Non-pigmented ciliary epithelial cell (primary cell): ENCODE measurements around the gene CSF1R.

Experiments used
- DNase-seq: peaks from one replicate; pipeline ENCODE4 v3.0.0-alpha.2; 2010; ENCODE audit warnings: low read depth

The CSF1R gene

GRCh38 chr5:150120617-150121447 is 34.5 kb upstream of the CSF1R start:
- DNase-seq, result no peak

DNA sequence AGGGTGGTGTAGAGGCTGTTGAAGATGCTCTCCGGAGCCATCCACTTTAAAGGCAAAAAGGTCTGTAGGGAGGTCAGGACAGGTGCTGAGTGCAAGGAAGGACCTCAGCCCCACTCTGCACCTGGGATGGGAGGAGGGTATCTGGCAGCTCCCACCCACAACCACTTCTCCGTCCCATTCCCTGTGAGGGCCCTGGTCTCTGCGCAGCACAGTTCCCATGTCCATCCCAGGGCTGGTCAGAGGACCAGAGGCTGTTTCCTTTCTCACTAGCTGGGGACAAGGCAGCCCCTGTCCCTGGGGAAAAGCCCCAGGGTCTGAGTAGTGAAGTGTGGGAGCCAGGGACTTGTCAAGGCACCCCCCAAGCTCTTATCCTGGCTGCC is 33.7 kb upstream of the CSF1R start:
- no peak for DNase-seq

DNA sequence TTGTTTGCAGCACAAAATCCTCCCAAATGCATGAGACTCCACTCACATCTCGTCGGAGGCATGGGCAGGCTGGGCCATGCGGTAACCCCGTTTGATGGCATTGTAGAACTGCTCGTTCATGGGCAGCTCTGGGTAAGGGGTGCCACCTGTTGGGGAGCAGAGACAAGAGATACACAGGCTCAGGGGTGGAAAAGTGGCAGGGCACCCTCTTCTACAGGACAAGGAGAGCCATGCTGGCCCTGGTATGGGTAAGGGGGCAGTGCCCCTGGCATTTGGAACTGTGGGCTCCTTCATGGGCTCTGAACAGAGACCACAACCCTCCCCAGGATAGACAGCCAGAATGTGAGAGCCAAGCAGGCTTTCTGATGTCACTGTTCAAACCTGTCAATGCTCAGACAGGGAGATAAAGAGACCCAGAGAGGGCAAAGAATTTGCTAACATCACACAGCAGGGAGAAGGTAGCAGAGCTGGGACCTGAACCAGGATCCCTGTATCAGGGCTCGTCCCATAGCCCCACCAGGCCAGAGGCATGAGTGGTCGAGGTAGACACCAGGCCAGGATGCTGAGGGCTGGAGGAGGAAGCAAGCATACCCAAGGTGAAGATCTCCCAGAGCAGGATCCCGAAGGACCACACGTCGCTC is 33.2 kb upstream of the CSF1R start:
- DNase-seq, result no peak

DNA sequence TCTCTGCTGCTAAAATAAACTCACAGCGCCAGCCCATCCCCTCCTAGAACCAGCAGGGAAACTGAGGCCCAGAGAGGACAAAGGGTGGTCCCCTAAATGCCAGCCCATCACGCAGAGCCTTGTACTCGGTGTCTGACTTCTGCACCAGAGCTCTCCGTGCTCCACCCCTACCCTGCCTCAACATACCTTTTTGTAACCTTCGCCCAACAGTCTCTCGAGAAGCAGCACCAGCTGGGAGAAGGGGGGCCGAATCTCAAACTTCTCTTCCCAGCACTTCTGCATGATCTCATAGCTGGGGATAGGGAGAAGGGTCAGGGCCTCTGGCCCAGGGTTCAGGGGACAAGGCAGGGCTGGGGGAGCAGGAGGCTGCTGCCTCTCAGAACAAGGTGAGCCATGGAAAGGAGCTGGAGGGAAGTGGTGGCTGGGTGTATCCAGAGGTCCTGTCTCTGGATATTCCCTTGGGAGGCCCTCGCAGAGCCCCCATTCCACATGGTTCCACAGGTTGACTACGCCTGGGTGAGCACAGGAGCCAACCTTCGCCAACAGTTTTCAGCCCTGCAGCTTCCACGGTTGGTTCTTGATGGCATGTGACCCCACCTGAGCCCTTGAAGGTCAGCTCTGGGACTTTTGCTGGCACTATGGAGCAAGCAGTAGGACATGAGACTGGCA is 32.3 kb upstream of the CSF1R start:
- DNase-seq, result no peak

DNA sequence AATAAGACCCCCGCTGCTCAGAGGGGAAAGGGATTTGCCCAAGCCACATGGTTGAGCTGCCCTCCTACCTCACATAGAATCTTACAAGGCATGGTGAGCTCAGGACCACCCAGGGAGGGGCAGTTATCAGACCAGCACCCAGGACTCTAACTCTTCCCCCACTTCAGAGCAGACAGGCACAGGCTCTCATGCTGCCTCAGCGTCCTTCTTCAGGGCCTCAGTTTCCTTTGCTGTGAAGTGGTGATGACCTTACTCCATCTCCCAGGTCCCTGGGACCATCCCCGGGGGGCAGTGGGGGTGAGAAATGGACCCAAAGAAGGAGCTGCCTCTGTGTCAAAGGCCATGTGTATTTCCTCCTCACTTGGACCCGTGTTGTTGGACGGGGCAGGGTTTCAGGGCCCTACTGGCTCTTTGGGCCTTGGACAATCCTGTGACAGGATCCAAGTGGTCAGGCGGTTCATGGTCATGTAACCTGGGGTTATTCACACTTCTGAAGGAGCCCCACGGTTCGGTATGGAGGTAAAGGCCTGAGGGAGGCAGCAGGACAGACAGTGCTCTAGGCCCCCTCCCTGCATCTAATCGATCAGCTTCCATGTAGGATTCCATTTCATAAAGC is 31.7 kb upstream of the CSF1R start:
- no peak for DNase-seq

- no peak for DNase-seq
These were observed 30.5 kb upstream of the CSF1R start for GRCh38 chr5:150116667-150117400.

DNA sequence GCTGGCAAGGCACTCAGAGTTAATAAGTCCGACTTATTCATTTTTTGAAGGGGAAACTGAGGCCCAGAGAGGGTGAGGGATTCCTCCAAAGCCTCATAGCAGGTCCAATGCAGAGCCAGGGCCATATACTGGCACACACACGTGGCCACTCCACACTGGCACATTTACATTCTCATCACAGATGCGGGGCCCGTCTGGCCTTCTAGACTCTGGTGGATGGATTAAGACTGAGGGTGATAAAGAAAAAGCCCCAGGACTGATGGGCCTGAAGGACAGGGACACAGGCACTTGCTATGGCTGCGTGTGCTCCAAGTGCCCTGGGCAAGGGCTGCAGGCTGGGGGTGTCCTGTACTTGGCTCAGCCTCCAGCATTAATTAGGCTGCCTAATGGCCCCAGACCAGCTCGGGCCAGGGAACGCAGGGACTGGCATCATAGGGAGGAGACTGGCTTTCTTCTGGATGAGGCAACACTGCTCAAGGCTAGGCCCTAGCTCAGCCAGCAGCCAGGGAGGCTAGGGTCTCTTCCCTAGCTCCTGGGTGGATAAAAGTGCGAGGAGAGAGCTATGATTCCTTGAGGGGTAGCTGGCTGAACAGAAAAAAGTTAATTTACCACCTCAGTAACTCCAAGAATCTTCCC is 28.5 kb upstream of the CSF1R start:
- no peak for DNase-seq

GRCh38 chr5:150114102-150114641 is 27.8 kb upstream of the CSF1R start:
- DNase-seq, result no peak

DNA sequence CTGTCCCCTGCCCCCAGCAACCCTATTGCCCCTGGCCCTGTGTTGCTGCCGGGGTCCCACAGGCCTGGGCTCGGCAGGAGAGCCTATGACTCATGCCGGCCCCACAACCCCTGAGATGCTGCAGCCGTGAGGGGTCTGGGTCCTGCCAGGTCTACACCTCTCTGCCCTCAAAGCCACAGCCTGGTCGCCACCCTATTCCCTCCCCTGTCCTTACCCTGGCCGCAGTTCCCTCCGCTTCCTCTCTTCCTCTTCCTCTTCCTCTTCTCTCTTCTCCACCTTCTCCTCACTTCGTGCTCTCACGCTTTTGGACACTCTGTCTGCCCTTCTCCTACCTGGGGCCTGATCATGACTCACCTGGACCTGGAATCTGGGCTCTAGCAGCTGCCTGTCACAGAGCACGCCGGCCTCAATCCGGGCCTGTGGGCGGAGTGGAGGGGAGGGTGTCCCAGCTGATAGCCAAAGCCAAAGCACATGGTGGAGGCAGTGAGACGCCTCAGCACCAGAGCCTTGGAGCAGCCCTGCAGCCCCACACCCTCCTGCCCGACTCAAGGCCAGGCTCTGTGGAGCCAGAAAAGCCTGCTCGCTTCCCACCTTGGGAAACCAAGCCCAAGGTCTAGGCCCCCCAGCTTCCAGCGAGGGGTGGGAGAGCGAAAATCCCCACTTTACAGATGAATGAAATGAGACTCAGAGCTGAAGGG is 26.8 kb upstream of the CSF1R start:
- no peak for DNase-seq

DNA sequence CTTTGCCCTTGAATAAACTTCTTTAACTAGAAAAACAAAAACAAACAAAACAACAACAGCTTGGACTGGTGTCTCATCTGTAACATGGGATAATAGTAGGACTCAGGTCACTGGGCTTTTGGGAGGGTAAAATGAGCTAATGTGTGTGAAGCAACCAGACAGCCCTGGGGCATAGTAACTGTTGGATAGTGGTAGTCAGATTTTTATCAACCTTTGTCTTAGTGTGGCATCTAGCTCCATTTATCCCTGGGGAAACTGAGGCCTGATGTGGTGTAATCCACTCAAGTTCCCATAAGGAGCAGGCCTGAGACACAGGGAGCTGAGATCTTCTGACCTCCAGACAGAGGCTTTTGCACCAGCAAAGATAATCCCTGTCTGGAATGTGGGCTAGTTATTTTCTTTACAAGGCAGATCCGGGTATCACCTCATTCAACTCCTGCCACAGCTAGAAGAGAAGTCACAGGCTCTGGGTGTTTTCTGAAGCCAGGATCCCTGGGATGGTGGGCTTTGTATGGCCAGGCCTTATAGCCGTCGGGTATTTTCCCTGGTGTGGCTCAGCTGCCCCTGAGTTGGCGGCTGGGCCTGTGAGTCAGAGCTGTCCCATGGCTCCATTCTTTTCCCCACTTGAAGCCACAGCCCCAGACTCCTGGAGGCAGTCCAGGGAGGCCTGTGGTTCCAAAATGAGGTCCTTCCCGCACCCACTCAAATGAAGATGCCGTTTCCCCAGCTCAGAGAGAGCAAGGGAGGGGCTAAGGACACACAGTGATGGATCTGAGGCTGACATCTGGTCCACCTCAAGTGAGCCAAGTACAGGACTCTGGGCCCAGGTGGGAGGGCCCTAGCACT is 26.1 kb upstream of the CSF1R start:
- DNase-seq, result peak; percentile 54

- DNase-seq, result no peak
These were observed 24.8 kb upstream of the CSF1R start for GRCh38 chr5:150111122-150111521.

DNA sequence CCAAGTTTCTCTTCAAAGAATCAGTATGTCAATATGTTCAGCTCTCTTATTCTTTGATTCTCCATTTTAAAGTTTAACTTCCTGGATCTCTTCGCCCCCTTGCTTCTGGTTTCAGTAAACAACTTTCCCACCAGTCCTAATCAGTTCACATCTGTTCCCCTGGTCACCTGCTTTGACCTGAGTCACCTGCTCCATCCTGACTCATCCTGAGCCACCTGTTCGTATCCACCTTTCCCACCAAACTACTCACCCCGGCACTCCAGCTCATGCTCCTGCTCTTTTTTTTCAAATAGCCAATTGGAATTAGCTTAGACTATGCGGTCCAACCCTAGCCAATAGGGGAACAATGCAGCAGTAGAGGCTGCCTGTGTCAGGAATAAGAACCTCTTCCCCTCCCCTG is 23.6 kb upstream of the CSF1R start:
- no peak for DNase-seq

GRCh38 chr5:150108711-150109514 is 22.6 kb upstream of the CSF1R start:
- DNase-seq, result no peak

DNA sequence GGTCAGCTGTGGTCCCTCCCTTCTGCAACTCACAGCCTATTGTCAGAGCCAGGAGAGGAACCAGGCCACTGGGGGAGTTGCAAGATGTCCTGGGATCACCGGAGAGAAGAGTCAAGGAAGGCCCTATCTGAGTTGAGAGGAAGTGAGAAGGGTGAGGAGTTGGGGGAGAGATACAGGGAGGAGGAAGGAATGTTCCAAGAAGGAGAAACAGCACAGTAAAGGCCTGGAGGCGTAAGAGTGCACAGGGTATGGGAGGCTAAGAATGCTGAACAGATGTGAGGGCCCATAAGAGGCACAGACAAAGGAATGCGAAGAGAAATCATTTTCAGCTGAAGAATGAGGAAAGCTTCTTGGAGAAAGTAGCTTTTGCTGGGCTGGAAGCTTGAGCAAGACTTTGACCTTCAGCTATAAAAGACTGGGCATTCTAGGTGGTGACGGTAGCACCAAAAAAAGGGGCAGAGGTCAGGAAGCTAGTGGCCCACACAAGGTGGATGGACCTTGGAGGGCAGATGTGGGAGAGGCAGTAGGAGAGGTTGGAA is 21.6 kb upstream of the CSF1R start:
- peak; percentile 40 for DNase-seq

- no peak for DNase-seq
These were observed 20.5 kb upstream of the CSF1R start for GRCh38 chr5:150106674-150107426.

- DNase-seq, result no peak
These were observed 19.7 kb upstream of the CSF1R start for GRCh38 chr5:150105928-150106615.

DNA sequence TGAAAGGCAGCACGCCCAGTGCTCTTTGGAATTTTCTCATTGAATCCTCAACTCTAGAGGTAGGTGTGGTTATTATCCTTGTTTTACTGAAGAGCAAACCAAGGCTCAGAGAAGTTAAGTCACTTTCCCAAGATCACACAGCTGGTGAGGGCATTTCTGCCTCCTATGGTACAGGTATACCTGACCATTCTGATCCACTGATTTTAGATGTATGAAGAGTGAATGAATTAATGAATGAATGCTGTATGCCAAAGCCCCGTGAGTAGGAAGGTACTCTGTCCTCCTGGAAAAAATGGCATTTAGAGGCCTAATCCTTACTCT is 18.2 kb upstream of the CSF1R start:
- DNase-seq, result no peak
